ENCODE data around the gene CELA2A.
A peak's percentile ranks its signal among the peaks of the same experiment; 100 is the strongest.
"Not testable (repeated sequence)": the region's sequence is repeated elsewhere in the genome, so short reads cannot be mapped to it uniquely, and the experiment has no call there.

Gene CELA2A

DNA sequence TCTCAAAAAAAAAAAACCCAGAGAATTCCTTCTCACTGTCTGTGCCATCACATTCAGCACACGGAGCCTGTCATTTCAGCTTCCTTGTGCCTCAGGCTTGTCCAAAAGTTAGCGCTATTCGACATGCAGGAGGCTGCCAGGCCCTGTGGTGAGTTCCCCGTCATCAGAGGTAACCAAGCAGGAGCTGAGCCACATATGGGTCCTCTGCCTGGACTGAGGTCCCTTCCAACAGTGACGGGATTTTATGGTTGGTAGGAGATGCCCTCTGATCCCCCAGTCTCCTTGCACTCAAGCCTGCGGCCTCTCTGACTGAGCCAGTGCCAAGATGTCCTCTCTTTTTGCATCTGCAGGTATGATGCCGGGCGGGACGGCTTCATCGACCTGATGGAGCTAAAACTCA, 31.0 kb upstream of the CELA2A start:
- DNase-seq (ENCODE audit: low spot score): no peak

DNA sequence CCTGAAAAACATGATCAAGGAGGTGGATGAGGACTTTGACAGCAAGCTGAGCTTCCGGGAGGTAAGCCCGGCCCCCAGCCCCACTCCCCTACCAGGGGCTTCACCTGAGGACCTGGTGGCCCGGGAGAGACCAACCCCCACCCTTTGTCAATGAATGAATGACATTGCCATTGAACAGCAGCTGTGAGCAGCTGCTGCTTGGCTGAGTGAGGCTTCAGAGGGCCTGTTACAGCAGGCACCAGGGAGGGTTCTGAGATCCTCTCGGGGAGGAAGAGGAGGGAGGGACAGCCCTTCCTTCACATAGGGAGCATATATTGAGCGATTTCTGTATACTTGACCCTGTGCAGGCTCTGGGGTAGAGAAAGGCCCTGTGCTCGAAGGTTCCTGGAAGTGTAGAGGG, 30.6 kb upstream of the CELA2A start:
- no peak for DNase-seq (ENCODE audit: low spot score)

DNA sequence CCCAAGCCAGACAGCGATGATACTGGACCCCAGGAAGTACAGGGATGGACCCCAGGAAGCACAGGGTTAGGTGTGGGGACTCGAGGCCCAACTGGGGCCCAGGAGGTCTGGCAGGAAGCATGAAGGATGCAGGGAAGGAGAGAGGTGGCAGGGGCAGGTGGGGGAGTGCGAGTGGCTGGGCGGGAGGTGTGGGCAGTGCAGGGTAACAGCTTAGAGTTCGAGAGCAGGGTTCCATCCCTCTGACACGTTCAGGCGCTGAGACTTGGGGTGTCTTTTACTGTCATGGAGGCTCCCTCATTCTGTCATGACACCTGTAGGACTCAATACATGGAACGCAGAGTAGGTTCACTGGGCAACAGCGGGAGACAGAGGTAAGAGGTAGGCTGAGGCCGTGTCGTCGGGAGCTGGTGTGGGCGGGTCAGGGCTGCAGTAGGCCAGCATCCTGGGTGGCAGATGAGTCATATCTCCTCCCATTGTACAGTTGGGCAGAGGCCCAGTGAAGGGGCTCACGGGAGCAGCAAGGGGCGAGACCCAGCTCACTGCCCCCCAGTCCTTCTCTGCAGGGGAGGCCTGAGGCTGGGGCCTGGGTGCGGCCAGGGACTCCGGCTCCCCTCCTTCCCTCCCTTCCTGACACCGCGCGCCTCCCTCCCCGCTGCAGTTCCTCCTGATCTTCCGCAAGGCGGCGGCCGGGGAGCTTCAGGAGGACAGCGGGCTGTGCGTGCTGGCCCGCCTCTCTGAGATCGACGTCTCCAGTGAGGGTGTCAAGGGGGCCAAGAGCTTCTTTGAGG, 29.8 kb upstream of the CELA2A start:
- no peak for DNase-seq (ENCODE audit: low spot score)

DNA sequence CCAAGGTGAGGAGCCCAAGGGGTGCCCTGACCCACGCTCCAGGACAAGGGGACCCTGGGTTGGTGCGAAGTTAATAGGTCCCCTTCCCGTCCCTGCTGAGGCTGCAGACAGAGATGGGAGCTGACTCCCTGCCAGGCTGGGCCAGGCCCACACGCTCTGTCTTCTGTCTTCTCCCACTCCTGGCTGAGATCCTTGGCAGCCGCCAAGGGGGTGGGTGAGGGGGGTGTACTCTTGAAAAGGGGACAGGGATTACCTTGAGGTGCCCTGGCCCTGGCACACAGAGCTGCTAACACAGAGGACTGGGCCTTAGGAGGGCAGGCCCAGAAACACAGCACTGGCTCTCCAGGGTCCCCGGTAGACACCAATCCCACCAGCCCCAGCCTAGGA, 29.3 kb upstream of the CELA2A start:
- no peak for DNase-seq (ENCODE audit: low spot score)

- DNase-seq (ENCODE audit: low spot score): not testable (repeated sequence)
Measured at GRCh38 chr1:15428252-15428651, 28.3 kb upstream of the CELA2A start.

GRCh38 chr1:15428815-15429435, 27.6 kb upstream of the CELA2A start:
- DNase-seq (ENCODE audit: low spot score): no peak

DNA sequence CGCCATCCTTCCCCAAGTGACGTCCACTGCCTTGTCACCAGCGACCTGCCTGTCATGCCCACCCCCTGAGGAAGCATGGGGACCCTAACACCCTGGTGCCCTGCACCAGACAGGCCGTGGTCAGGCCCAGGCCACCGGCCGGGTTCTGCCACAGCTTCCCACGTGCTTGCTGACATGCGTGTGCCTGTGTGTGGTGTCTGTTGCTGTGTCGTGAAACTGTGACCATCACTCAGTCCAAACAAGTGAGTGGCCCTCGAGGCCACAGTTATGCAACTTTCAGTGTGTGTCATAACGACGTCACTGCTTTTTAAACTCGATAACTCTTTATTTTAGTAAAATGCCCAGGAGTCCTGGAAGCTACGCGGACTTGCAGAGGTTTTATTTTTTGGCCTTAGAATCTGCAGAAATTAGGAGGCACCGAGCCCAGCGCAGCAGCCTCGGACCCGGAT, 26.8 kb upstream of the CELA2A start:
- DNase-seq (ENCODE audit: low spot score): no peak

- DNase-seq (ENCODE audit: low spot score): peak; percentile 87
Measured at GRCh38 chr1:15430787-15431570, 25.6 kb upstream of the CELA2A start.

GRCh38 chr1:15431571-15431948, 25.0 kb upstream of the CELA2A start:
- DNase-seq (ENCODE audit: low spot score): no peak

DNA sequence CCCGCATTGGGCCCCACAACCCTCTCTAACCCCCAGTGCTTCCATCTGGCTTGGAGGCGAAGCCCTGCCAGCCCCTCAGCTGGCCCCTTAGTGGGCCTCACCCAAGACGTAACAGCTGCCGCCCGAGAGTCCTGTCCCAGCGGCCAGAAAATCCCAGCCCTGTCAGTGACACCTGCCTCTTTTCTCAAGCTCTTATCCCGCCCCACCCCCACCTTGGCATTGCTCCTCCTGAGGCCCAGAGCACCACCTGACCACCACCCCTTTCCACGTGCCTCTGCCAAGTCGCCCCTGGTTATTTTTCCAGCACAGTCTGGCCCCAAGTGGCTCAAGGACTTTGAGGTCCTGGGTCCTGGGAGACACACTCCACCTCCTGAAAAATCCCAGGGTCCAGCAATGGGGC, 24.2 kb upstream of the CELA2A start:
- DNase-seq (ENCODE audit: low spot score): no peak

GRCh38 chr1:15433471-15433870, 23.1 kb upstream of the CELA2A start:
- no peak for DNase-seq (ENCODE audit: low spot score)

DNA sequence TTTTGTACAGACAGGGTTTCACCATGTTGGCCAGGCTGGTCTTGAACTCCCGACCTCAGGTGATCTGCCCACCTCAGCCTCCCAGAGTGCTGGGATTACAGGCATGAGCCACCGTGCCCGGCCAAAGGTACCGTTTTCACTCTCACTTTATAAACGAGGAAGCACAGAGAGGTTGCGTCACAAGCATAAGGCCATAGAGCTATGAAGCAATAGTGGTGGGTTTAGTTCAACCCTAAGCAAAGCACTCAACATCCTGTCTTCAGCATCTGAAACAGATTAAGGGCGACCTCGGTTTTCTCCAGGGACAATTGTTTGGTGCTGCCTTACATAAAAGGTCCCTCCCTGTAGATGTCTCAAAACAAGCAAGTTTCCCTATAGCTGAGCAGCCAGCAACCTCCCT, 21.8 kb upstream of the CELA2A start:
- DNase-seq (ENCODE audit: low spot score): not testable (repeated sequence)

GRCh38 chr1:15435239-15436077, 21.1 kb upstream of the CELA2A start:
- no peak for DNase-seq (ENCODE audit: low spot score)

DNA sequence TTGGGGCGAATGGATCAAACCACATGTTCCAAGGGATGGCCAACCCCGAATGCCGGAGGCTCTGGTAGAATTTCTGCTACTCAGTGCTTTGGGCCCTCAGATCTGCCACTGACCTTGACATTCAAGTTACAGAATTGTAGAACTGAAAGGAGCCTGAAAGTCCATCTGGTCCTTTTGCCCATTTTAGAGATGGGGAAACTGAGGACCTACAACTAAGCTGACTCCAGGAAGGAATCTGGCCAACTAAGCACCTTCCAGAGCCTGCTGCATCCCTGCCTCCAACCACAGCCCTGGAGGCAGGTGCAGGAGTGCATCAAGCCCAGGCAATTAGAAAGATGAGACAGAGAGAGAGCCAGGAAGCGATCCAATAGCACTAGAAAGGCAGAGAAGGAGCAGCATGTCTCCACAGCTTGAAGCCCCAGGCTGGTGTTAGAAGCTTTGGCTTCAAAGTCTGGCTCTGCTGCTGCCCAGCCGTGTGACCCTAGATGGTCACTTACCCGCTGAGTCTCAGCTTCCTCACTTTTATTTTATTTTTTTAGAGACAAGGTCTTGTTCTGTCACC, 19.6 kb upstream of the CELA2A start:
- no peak for DNase-seq (ENCODE audit: low spot score)

GRCh38 chr1:15439325-15439724, 17.2 kb upstream of the CELA2A start:
- no peak for DNase-seq (ENCODE audit: low spot score)

- DNase-seq (ENCODE audit: low spot score): no peak
Measured at GRCh38 chr1:15440357-15440756, 16.2 kb upstream of the CELA2A start.

- DNase-seq (ENCODE audit: low spot score): no peak
Measured at GRCh38 chr1:15441247-15441646, 15.3 kb upstream of the CELA2A start.

GRCh38 chr1:15442119-15442518, 14.4 kb upstream of the CELA2A start:
- DNase-seq (ENCODE audit: low spot score): no peak

GRCh38 chr1:15442759-15443158, 13.8 kb upstream of the CELA2A start:
- no peak for DNase-seq (ENCODE audit: low spot score)

DNA sequence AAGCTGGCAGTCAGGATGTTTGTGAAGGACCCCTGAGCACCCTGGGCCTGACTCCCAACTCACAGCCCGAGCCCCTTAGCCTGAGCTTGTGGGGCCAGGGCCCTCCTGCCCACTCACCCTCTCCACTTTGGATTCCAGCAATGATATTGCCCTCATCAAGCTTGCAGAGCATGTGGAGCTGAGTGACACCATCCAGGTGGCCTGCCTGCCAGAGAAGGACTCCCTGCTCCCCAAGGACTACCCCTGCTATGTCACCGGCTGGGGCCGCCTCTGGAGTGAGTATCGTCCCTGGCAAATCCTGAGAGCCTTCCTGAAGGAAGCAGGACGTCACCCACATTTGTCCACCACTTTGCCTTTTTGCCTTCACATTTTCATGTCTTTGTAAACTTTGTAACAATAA, 13.3 kb upstream of the CELA2A start:
- DNase-seq (ENCODE audit: low spot score): no peak

GRCh38 chr1:15444468-15445389, 11.8 kb upstream of the CELA2A start:
- no peak for DNase-seq (ENCODE audit: low spot score)

Data from D341Med (cell line).